GM21786 (cell line): Measurements from ENCODE around the gene ARPP21.

Experiments
- ATAC-seq: cut with Tn5 transposase; IDR thresholded peaks from one replicate; pipeline ENCODE4 v1.9.1; 2021; ENCODE audit not compliant: unreplicated experiment

Gene ARPP21

GRCh38 chr3:35727179-35727578, 87.9 kb downstream of the ARPP21 start:
- no peak for ATAC-seq

- no peak for ATAC-seq
Observed at GRCh38 chr3:35733341-35733740, 94.0 kb downstream of the ARPP21 start.

- no peak for ATAC-seq
Observed at GRCh38 chr3:35733864-35734263, 94.5 kb downstream of the ARPP21 start.

GRCh38 chr3:35737080-35737479, 97.8 kb downstream of the ARPP21 start:
- no peak for ATAC-seq

DNA sequence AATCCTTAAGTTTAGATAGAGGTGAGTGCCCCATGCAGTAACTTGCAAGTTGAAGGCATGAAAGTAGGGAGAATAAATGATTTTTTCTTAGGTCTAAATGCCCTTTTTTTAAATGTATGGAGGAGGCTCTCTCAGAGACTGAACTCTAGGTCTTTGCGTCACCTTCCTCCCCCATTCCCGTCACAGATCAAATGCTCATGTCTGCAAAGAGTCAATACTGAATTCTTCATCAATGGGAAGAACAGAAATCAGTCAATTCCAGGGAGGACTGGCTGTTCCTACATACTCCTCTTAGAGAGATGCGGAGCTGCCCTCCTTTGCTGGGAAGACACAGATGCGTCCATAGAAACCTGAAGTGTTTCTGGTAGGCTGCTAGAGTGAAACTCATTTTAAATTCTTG, 98.2 kb downstream of the ARPP21 start:
- no peak for ATAC-seq

GRCh38 chr3:35737934-35738706, 98.8 kb downstream of the ARPP21 start:
- ATAC-seq: no peak

GRCh38 chr3:35739181-35739809, 100.0 kb downstream of the ARPP21 start:
- no peak for ATAC-seq

DNA sequence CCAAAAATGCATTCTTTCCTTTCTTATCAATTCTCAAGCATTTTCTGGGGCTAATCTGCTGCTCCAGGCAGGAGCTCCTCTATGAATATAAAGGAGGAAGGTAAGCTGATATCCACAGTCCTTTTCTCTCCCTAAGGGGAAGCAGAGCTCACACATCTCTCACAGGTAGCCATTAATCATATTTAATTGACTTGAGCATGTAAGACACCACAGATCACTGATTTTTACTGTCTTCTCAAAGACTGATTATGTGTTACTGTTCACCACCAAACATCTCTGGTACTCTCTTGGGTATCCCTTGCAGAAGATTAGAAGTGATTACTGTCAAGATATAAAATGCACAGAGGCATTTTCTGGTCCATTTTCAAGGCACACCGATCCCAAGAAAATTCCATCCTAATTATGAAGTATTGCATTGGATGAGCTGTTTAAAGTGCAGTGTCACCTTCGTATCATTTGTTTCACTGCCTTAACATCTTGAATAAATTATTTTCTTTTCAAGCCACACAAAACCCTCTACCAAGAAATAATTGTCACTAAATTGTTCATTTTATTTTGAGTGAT, 100.7 kb downstream of the ARPP21 start:
- ATAC-seq: no peak

- ATAC-seq: no peak
Observed at GRCh38 chr3:35743218-35743617, 103.9 kb downstream of the ARPP21 start.

DNA sequence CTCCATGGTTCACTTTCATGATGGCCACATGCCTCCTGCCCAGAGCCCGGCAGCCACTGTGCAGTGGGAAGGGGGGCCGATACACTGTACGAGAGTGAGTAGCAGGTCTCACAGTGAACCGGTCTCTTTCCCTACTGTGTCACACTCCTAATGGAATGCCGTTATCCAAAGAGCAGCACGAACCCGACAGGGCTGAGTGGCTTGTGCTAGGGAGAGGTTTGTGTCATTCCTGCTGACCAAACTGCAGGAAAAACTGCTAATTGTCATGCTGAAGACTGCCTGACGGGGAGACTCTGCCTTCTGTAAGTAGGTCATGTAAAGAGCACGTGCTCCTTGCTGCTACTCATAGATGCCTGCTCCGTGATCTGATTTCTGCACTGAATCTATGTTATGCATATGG, 105.1 kb downstream of the ARPP21 start:
- no peak for ATAC-seq

- ATAC-seq: no peak
Observed at GRCh38 chr3:35745351-35745750, 106.0 kb downstream of the ARPP21 start.

DNA sequence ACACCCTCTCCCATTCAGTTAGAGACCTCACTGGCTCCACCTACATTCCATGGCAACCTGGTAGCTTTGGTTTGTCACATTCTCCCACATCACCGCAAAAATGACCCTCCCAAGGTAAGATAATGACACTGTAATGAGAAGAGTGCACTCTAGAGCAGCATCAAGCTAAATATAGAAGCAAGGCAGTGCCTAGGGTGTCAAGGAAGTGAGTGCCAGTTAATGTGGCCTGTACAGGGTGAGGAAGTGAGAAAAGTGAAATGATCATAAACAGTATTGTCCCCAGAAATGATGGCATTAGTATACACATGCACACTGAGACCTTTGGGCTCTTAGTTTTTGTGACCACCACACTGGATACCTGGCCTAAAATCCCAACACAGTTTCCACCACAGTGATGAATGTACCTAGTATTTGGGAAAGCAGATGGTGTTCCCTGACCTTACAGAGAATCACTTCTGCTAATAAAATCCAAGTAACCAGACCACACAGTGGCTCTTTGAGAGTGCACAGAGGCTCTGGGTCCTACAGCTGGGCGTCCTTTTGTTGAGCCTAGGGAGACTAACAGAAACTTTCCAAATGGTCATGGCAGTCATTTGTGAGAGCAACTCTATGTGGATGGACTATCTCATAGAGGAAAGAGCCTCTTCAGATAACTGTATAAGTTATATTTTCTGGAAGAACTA, 106.6 kb downstream of the ARPP21 start:
- no peak for ATAC-seq

DNA sequence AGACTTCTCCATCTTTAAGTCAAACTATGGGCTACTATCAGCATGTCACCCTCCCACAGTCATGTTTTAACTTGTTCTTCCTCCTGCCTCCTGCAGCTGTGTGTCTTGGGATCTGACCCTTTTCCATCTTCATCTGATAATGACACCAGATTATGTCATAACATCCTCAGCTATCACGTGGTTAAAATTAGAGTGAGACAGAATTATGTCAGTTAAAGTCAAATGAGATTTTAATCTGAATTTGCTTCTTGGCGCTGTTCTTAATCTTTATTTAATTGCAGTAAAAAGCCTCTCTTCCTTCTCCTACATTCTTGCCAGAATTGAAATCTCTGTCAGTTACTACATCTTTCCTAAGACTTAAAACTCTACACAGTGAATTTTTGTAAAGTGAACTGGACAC, 107.2 kb downstream of the ARPP21 start:
- no peak for ATAC-seq

- ATAC-seq: no peak
Observed at GRCh38 chr3:35748144-35748543, 108.8 kb downstream of the ARPP21 start.

- no peak for ATAC-seq
Observed at GRCh38 chr3:35751207-35751606, 111.9 kb downstream of the ARPP21 start.

GRCh38 chr3:35757991-35758757, 118.8 kb downstream of the ARPP21 start:
- no peak for ATAC-seq

DNA sequence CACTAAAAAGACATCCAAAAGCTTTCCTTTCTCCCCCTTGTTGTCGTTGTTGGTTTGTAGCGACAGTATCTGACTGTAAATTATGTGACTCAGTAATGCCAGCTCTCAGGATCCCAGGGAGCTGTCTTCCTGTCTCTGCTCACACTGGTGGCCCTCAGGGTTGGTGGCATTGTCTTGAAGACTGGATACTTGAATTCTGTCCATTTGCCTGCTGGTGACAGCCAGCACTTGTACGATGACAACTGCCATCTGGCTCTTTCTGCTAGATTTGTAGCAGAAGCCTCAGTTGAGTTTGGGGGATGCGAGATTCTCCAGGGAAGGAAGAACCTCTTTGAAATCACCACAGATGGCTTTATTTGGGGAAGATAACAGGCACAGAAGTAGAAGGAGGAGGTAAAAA, 120.8 kb downstream of the ARPP21 start:
- ATAC-seq: no peak

GRCh38 chr3:35761311-35761710, 122.0 kb downstream of the ARPP21 start:
- ATAC-seq: no peak

DNA sequence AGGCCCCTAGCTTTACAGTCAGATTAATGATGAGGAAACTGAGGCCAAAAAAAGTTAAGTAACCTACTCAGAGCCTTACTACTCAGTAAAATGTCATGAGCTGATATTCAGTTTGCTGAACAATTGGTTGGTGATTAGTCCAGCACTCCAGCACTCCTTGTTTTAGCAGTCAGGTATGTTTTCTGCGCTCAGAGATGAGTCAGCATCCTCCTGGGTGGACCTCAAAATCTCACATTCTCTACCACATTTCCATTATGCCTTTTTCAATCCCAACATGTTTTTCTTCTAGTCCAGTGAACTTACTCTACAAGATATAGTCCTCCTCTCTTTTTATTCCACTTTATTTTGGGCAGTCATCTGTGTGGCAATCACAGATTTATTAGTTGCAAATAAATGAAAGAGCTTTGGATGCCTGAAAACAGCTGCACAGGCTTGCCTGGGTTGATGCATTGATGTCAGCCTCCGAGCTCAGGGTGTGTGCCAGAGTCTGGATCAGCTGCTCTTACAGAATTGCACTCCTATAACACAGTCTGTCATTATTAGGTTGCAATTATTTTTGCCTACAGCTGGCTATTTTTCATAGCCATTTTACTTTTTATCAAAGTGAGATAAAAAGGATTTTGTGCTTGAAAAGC, 133.2 kb downstream of the ARPP21 start:
- ATAC-seq: no peak

DNA sequence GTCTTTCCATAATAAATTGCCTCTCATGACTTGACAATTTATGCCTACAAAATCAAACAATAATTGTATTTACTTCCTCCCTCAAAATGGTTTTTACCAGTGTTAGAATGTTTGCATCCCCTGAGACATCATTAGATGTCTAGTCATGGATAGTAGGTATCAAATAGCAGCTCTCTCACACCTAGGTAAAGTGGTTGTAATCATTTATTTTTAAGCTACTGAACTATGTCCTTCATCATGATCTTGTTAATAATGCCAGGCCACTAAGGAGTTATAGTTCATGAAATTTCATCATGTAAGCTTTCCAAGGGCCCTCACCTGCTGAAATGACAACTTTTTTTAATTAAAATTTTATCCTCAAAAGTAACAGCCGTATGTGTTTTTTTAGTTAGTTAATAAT, 134.1 kb downstream of the ARPP21 start:
- no peak for ATAC-seq

- ATAC-seq: no peak
Observed at GRCh38 chr3:35776346-35776745, 137.0 kb downstream of the ARPP21 start.
